HG02763 (cell line): Measurements from ENCODE around the gene MLC1.

Experiments
- ATAC-seq: cut with Tn5 transposase; IDR thresholded peaks from one replicate; pipeline ENCODE4 v1.9.1; 2021; ENCODE audit warnings: mild to moderate bottlenecking, moderate library complexity; ENCODE audit not compliant: unreplicated experiment

Gene MLC1

GRCh38 chr22:50058906-50059880 is 26.0 kb downstream of the MLC1 start:
- no peak for ATAC-seq

- no peak for ATAC-seq
Observed at GRCh38 chr22:50058061-50058905, 26.9 kb downstream of the MLC1 start, which contains the start of gene TTLL8. Gene TTLL8 (minus strand): TSS chr22:50058298.

- ATAC-seq = no peak
Observed at GRCh38 chr22:50057278-50058060, 27.8 kb downstream of the MLC1 start.

- ATAC-seq = no peak
Observed at GRCh38 chr22:50056214-50056972, 28.8 kb downstream of the MLC1 start.

- no peak for ATAC-seq
Observed at GRCh38 chr22:50053861-50054260, 31.4 kb downstream of the MLC1 start.

- ATAC-seq = no peak
Observed at GRCh38 chr22:50051930-50052329, 33.3 kb downstream of the MLC1 start.

- ATAC-seq = no peak
Observed at GRCh38 chr22:50049299-50050195, 35.7 kb downstream of the MLC1 start.

GRCh38 chr22:50048836-50049235 is 36.4 kb downstream of the MLC1 start:
- ATAC-seq = no peak

GRCh38 chr22:50048061-50048765 is 37.0 kb downstream of the MLC1 start:
- ATAC-seq = no peak

- ATAC-seq = no peak
Observed at GRCh38 chr22:50047346-50047745, 37.9 kb downstream of the MLC1 start.

GRCh38 chr22:50046481-50047245 is 38.6 kb downstream of the MLC1 start:
- ATAC-seq = no peak

GRCh38 chr22:50046019-50046415 is 39.2 kb downstream of the MLC1 start:
- no peak for ATAC-seq

GRCh38 chr22:50045211-50046018 is 39.8 kb downstream of the MLC1 start:
- ATAC-seq = no peak

GRCh38 chr22:50044485-50045118 is 40.6 kb downstream of the MLC1 start:
- ATAC-seq = no peak

GRCh38 chr22:50041361-50042065 is 43.7 kb downstream of the MLC1 start:
- no peak for ATAC-seq

GRCh38 chr22:50040717-50041116 is 44.5 kb downstream of the MLC1 start:
- ATAC-seq = no peak
